K562 (cell line): ENCODE measurements around the gene DLX3.

Experiments
- EP300 ChIP-seq: IDR thresholded peaks from 2 replicates; pipeline ENCODE4 v1.6.1; 2012; ENCODE audit warnings: low read length, improper control_type of control experiment
- TF ChIP-seq, protein P1 (sequence below), 3 experiments: IDR thresholded peaks in 2 of 3; conservative IDR thresholded peaks in 1 of 3; 2 replicates each; pipeline ENCODE4 v1.5.1; 2011 to 2012; ENCODE audit warnings: low read length in 3 of 3, mild to moderate bottlenecking in 3 of 3, control low read depth in 2 of 3, improper control_type of control experiment in 1 of 3, inconsistent platforms in 1 of 3, low read depth in 1 of 3, mixed read lengths in 1 of 3, moderate library complexity in 1 of 3; ENCODE audit not compliant: insufficient read depth in 2 of 3

DNA sequence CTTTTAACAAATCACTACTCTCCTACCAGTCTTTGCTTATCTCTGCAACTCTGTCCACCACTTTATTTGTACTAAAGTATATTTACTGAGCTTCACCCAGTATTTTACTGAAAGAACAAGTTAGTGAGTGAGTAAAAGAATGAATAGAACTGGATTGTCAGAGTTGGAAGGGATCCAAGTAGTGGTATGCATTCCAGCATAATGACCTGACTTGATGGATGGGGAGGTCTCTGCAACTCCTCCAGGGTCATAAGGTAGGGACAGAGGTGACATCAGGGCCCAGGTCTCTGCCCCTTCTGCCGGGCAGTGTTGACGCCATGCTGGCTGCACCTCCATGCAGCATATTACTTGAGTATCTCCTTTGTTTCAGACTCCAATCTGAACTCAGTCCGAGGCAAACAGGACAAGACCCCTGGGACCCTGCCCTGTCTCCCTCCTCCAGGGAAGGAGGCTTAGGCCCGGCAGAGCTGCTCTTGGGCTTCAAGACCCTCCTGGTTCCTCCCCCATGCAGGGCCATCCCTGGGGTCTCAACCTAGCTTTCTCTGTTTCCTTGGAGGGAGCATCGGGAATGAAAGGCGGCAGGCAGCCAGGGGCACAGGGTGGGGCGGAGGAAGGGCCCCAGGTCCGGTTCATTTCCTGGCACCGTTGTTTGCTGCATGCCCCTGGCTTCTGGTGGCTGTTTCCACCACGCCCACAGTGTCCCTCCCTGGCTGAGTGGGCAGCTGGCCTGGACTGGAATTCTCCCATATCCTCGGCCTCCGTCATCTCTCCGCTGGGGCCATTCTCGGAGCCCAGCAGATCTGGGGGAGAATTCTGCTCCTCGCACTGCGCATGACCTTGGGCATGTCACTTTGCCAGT is 48.5 kb upstream of the DLX3 start:
- TF ChIP-seq, protein P1, sequence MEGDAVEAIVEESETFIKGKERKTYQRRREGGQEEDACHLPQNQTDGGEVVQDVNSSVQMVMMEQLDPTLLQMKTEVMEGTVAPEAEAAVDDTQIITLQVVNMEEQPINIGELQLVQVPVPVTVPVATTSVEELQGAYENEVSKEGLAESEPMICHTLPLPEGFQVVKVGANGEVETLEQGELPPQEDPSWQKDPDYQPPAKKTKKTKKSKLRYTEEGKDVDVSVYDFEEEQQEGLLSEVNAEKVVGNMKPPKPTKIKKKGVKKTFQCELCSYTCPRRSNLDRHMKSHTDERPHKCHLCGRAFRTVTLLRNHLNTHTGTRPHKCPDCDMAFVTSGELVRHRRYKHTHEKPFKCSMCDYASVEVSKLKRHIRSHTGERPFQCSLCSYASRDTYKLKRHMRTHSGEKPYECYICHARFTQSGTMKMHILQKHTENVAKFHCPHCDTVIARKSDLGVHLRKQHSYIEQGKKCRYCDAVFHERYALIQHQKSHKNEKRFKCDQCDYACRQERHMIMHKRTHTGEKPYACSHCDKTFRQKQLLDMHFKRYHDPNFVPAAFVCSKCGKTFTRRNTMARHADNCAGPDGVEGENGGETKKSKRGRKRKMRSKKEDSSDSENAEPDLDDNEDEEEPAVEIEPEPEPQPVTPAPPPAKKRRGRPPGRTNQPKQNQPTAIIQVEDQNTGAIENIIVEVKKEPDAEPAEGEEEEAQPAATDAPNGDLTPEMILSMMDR (IDR thresholded peaks at IDR 0.05 in 2 of 3, conservative IDR thresholded peaks at IDR 0.05 in 1 of 3; ENCODE audit: insufficient read depth in 2 of 3, low read depth in 1 of 3, low read length in 3 of 3) = no peak
- TF ChIP-seq EP300 = no peak
